Endodermal cell (in vitro differentiated cells): ENCODE measurements around the gene DHRS12. TPM values are rescaled to one million over a fixed set of nuclear protein-coding genes. Genes with fewer than 3 reads are reported as not detected.
A peak's percentile ranks its signal among the peaks of the same experiment; 100 is the strongest.

Experiments used
- DNase-seq: peaks from one replicate; pipeline ENCODE4 v3.0.0-alpha.2; 2017
- H3K27ac ChIP-seq: 2 replicates; pipeline ENCODE4 v1.5.1; 2013; ENCODE audit warnings: mild to moderate bottlenecking, low read depth, low read length, moderate library complexity
- H3K27me3 ChIP-seq: 2 replicates; pipeline ENCODE4 v1.6.1; 2013; ENCODE audit warnings: mild to moderate bottlenecking, low read length, moderate library complexity; ENCODE audit not compliant: insufficient read depth, control insufficient read depth, poor library complexity, severe bottlenecking
- H3K36me3 ChIP-seq: 2 replicates; pipeline ENCODE4 v1.7.0; 2013; ENCODE audit warnings: mild to moderate bottlenecking, low read length, moderate library complexity; ENCODE audit not compliant: control insufficient read depth, insufficient read depth
- H3K4me1 ChIP-seq: one replicate; pipeline ENCODE4 v1.7.0; 2013; ENCODE audit warnings: low read length; ENCODE audit not compliant: control insufficient read depth, insufficient read depth
- H3K4me3 ChIP-seq: 2 replicates; pipeline ENCODE4 v1.5.1; 2013; ENCODE audit warnings: mild to moderate bottlenecking, low read length, moderate library complexity
- H3K9ac ChIP-seq: 2 replicates; pipeline ENCODE4 v1.6.1; 2013; ENCODE audit warnings: mild to moderate bottlenecking, low read length, moderate library complexity; ENCODE audit not compliant: poor library complexity, severe bottlenecking; ENCODE audit errors: extremely low read depth
- H3K9me3 ChIP-seq: 2 replicates; pipeline ENCODE4 v1.6.1; 2013; ENCODE audit warnings: mild to moderate bottlenecking, low read length, moderate library complexity; ENCODE audit not compliant: control insufficient read depth
- H3K27ac Mint-ChIP-seq: 2 replicates; pipeline ENCODE4 v1.8.0; 2020; ENCODE audit warnings: mixed read lengths
- H3K27me3 Mint-ChIP-seq: 2 replicates; pipeline ENCODE4 v1.8.0; 2021; ENCODE audit warnings: mild to moderate bottlenecking, mixed read lengths; ENCODE audit not compliant: insufficient read depth
- H3K36me3 Mint-ChIP-seq: 2 replicates; pipeline ENCODE4 v1.8.0; 2020; ENCODE audit warnings: low read depth, mixed read lengths
- H3K4me1 Mint-ChIP-seq: 2 replicates; pipeline ENCODE4 v1.8.0; 2020; ENCODE audit warnings: mixed read lengths
- H3K4me3 Mint-ChIP-seq: 2 replicates; pipeline ENCODE4 v1.8.0; 2020; ENCODE audit warnings: mild to moderate bottlenecking, moderate library complexity, mixed read lengths
- H3K9me3 Mint-ChIP-seq: 2 replicates; pipeline ENCODE4 v1.8.0; 2020; ENCODE audit warnings: mild to moderate bottlenecking, mixed read lengths
- CTCF ChIP-seq: fragments of 200-600 bp; sonication (generic); conservative IDR thresholded peaks from 2 replicates; pipeline ENCODE4 v1.5.0; 2021; ENCODE audit warnings: antibody characterized with exemption, mild to moderate bottlenecking
- WGBS, 2 experiments: methylation state at CpG; one replicate each; pipeline versions ENCODE4 v1.1.5 to v1.1.7; 2013; ENCODE audit warnings: missing lambda C conversion rate in 2 of 2, mixed read lengths in 1 of 2; ENCODE audit not compliant: insufficient coverage in 1 of 2, insufficient read length in 1 of 2; 5-methylcytosine and 5-hydroxymethylcytosine counted together
- total RNA-seq, 2 donors: library from RNA; stranded (reverse); fragmentation: NEBNext Ultra II Directional in 1 of 2; extraction: Animal tissue kit (Norgen Biotek cat#: 25700) in 1 of 2; gene quantifications; 2 replicates in 1 of 2; 3 replicates in 1 of 2; pipeline ENCODE4 v1.2.1, GENCODE V29; 2021

The DHRS12 gene
- total RNA-seq, 2 donors from 2014 or later = 13.8 to 19.8 TPM

- H3K27ac ChIP-seq = no peak overlapping the region
- Mint-ChIP-seq H3K36me3 (peaks cover 40% of the 10 kb centered on the region), H3K9me3 (peaks cover 20% of the 10 kb centered on the region), H3K27ac (no peak overlapping the region), H3K4me1 (no peaks in the 10 kb centered on the region), H3K4me3 (no peak overlapping the region), H3K27me3 (no peaks in the 10 kb centered on the region)
- H3K27me3 ChIP-seq = no peaks in the 10 kb centered on the region
- H3K36me3 ChIP-seq = peaks cover 38% of the 10 kb centered on the region
- 96 to 98% methylated on average over 7 to 9 of the region's 9 CpGs for WGBS, 2 experiments
- no peak for TF ChIP-seq CTCF
- H3K9me3 ChIP-seq = peaks cover 38% of the 10 kb centered on the region
- DNase-seq = peak; percentile 79
- H3K4me3 ChIP-seq = peak overlapping the region; percentile 56
- H3K9ac ChIP-seq = no peak overlapping the region
- H3K4me1 ChIP-seq = no peaks in the 10 kb centered on the region
These were observed 56.2 kb downstream of the DHRS12 start for GRCh38 chr13:51747438-51748434.

GRCh38 chr13:51746802-51747201, 57.2 kb downstream of the DHRS12 start:
- peaks cover 31% of the 10 kb centered on the region for H3K36me3 ChIP-seq
- Mint-ChIP-seq H3K27ac (no peak overlapping the region), H3K27me3 (no peaks in the 10 kb centered on the region), H3K36me3 (peaks cover 35% of the 10 kb centered on the region), H3K9me3 (peaks cover 20% of the 10 kb centered on the region), H3K4me1 (no peaks in the 10 kb centered on the region), H3K4me3 (no peak overlapping the region)
- H3K4me1 ChIP-seq = no peaks in the 10 kb centered on the region
- no peaks in the 10 kb centered on the region for H3K27me3 ChIP-seq
- no peak overlapping the region for H3K9ac ChIP-seq
- DNase-seq = no peak
- no peak for TF ChIP-seq CTCF
- peaks cover 38% of the 10 kb centered on the region for H3K9me3 ChIP-seq
- H3K4me3 ChIP-seq = peak overlapping the region; percentile 56
- no peak overlapping the region for H3K27ac ChIP-seq
- 92% methylated on average over 2 of the region's 2 CpGs; no CpG with 5 or more reads in 1 of the 2 experiments for WGBS, 2 experiments

DNA sequence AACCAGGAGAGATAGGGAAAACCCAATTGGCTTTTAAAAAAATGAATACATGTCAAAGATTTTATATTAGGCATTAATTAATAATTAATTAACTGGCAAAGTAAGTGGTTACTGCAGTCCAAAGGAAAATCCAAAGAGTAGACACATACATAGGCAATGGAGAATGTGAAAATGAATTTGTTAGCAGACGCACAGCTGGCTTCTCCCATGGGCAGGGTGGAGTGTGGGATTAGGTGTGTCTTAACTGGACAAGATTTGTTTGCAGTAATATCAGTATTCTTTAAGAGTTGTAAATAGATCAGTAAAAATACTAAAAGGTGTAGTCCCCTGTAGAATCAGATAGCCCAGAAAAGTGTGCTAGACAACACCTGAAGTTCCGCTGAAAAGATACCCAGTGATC, 58.7 kb downstream of the DHRS12 start:
- no peak for TF ChIP-seq CTCF
- Mint-ChIP-seq H3K27me3 (no peaks in the 10 kb centered on the region), H3K36me3 (peaks cover 35% of the 10 kb centered on the region), H3K4me1 (no peaks in the 10 kb centered on the region), H3K9me3 (peaks cover 20% of the 10 kb centered on the region), H3K27ac (no peak overlapping the region), H3K4me3 (no peak overlapping the region)
- Histone ChIP-seq H3K9me3 (peaks cover 38% of the 10 kb centered on the region), H3K27me3 (no peaks in the 10 kb centered on the region), H3K36me3 (peaks cover 43% of the 10 kb centered on the region), H3K4me3 (no peak overlapping the region), H3K9ac (no peak overlapping the region), H3K27ac (no peak overlapping the region), H3K4me1 (no peaks in the 10 kb centered on the region)
- DNase-seq = no peak
- WGBS, 2 experiments = 95 to 100% methylated on average over 2 of the region's 2 CpGs
